Tibial nerve (tissue), 4 donors: ENCODE data around the gene HOMER3.
"Not testable (repeated sequence)": the region's sequence is repeated elsewhere in the genome, so short reads cannot be mapped to it uniquely, and the experiment has no call there.

Experiments
- CTCF ChIP-seq, 5 experiments: fragments of 200-600 bp in 3 of 5; fragments of 450-650 bp in 2 of 5; sonication (generic) in 3 of 5; IDR thresholded peaks; one replicate each; pipeline ENCODE4 v1.5.1; 2016 to 2019; ENCODE audit warnings: antibody characterized with exemption in 5 of 5, mild to moderate bottlenecking in 3 of 5, moderate library complexity in 2 of 5
- EP300 ChIP-seq, 2 donors: sonication (generic); formaldehyde crosslinking; IDR thresholded peaks; one replicate each; pipeline ENCODE4 v1.6.1; 2017; ENCODE audit warnings: antibody characterized with exemption in 2 of 2, mild to moderate bottlenecking in 1 of 2
- POLR2A ChIP-seq, 2 donors: fragments of 450-650 bp; IDR thresholded peaks; one replicate each; pipeline ENCODE4 v1.6.1; 2017; ENCODE audit warnings: antibody characterized with exemption in 2 of 2, mild to moderate bottlenecking in 2 of 2, moderate library complexity in 2 of 2

- TF ChIP-seq POLR2A, CTCF, EP300 (IDR thresholded peaks at IDR 0.05): not testable (repeated sequence)
These were observed 11.5 kb upstream of the HOMER3 start for GRCh38 chr19:18952364-18953003.
